Measurements from ENCODE around the gene RGL3. TPM values are rescaled to one million over a fixed set of nuclear protein-coding genes. Genes with fewer than 3 reads are reported as not detected.

Gene RGL3
- total RNA-seq, 1 experiment from 2014 or later: 100 TPM

- H3K9me2 ChIP-seq (ENCODE audit: insufficient read depth): no peaks in the 10 kb centered on the region
- BruUV-seq (replicated peaks): no TSS peak
- CTCF ChIA-PET: interaction anchor here (0.6 kb wide), 2 partner anchors 34 to 202 kb away, joined by 5 to 15 read pairs; no protein-coding TSS in a partner anchor
- no peak overlapping the region for H3K27ac ChIP-seq
- no peak overlapping the region for H3K4me3 ChIP-seq
- no peaks in the 10 kb centered on the region for H4K20me1 ChIP-seq (ENCODE audit: insufficient read depth)
- no peak for TF ChIP-seq EZH2 (IDR thresholded peaks at IDR 0.05; ENCODE audit: low read depth)
- TF ChIP-seq, protein P1, sequence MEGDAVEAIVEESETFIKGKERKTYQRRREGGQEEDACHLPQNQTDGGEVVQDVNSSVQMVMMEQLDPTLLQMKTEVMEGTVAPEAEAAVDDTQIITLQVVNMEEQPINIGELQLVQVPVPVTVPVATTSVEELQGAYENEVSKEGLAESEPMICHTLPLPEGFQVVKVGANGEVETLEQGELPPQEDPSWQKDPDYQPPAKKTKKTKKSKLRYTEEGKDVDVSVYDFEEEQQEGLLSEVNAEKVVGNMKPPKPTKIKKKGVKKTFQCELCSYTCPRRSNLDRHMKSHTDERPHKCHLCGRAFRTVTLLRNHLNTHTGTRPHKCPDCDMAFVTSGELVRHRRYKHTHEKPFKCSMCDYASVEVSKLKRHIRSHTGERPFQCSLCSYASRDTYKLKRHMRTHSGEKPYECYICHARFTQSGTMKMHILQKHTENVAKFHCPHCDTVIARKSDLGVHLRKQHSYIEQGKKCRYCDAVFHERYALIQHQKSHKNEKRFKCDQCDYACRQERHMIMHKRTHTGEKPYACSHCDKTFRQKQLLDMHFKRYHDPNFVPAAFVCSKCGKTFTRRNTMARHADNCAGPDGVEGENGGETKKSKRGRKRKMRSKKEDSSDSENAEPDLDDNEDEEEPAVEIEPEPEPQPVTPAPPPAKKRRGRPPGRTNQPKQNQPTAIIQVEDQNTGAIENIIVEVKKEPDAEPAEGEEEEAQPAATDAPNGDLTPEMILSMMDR (conservative IDR thresholded peaks at IDR 0.05): no peak
- H2AFZ ChIP-seq: no peak overlapping the region
- intact Hi-C loops (cut with micrococcal nuclease; ENCODE audit: unreplicated experiment): no loop called here
- H3K4me2 ChIP-seq: no peak overlapping the region
- no peaks in the 10 kb centered on the region for H3K79me2 ChIP-seq (ENCODE audit: low read depth)
- no peak for DNase-seq
- H3K27me3 ChIP-seq (ENCODE audit: insufficient read depth, low read depth): no peaks in the 10 kb centered on the region
- no peaks in the 10 kb centered on the region for H3K36me3 ChIP-seq (ENCODE audit: low read depth)
- POLR2A ChIA-PET (ENCODE audit: unreplicated experiment): no interaction called here
- no peaks in the 10 kb centered on the region for H3K9me3 ChIP-seq (ENCODE audit: insufficient read depth, low read depth)
- peaks cover 18% of the 10 kb centered on the region for H3K4me1 ChIP-seq (replicated peaks; ENCODE audit: insufficient read depth)
- peaks cover 16% of the 10 kb centered on the region; the same call in 1 of the 2 replicates for H3F3A ChIP-seq (ENCODE audit: insufficient read depth, low read depth)
Observed at GRCh38 chr19:11387162-11388034, 31.7 kb downstream of the RGL3 start.

DNA sequence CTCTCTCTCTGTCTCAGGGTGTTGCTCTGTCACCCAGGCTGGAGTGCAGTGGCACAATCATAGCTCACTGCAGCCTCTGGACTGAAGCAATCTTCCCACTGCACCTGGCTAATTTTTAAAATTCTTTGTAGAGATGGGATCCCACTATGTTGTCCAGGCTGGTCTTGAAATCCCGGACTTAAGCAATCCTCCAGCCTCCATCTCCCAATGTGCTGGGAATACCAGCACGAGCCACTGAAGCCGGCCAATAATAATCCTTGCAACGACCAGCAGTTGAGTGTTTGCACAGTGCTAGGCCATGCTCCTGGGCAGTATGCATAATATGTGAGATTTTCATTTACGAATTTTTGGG is 34.4 kb downstream of the RGL3 start:
- H3K36me3 ChIP-seq (ENCODE audit: low read depth): no peaks in the 10 kb centered on the region
- no peak overlapping the region for H2AFZ ChIP-seq
- H3K9me3 ChIP-seq (ENCODE audit: insufficient read depth, low read depth): no peaks in the 10 kb centered on the region
- H3K4me3 ChIP-seq: no peak overlapping the region
- BruUV-seq (replicated peaks): no TSS peak
- peak overlapping the region; percentile 87 for H3K4me2 ChIP-seq
- H3K79me2 ChIP-seq (ENCODE audit: low read depth): no peaks in the 10 kb centered on the region
- H4K20me1 ChIP-seq (ENCODE audit: insufficient read depth): no peaks in the 10 kb centered on the region
- POLR2A ChIA-PET (ENCODE audit: unreplicated experiment): interaction anchor here (0.6 kb wide), 1 partner anchor 88 kb away, joined by 5 read pairs; no protein-coding TSS in a partner anchor
- CTCF ChIA-PET: interaction anchor here (0.6 to 1.2 kb wide), 2 partner anchors 119 to 171 kb away, joined by 3 to 7 read pairs; no protein-coding TSS in a partner anchor
- intact Hi-C loops (cut with micrococcal nuclease; ENCODE audit: unreplicated experiment): loop anchor here (5.0 kb wide), 1 partner anchor 93 kb away; no protein-coding TSS in a partner anchor
- H3K4me1 ChIP-seq (replicated peaks; ENCODE audit: insufficient read depth): peaks cover 28% of the 10 kb centered on the region
- H3K9me2 ChIP-seq (ENCODE audit: insufficient read depth): no peaks in the 10 kb centered on the region
- H3K27ac ChIP-seq: no peak overlapping the region
- TF ChIP-seq, protein P1 (conservative IDR thresholded peaks at IDR 0.05): no peak
- TF ChIP-seq EZH2 (IDR thresholded peaks at IDR 0.05; ENCODE audit: low read depth): no peak
- H3K27me3 ChIP-seq (ENCODE audit: insufficient read depth, low read depth): no peaks in the 10 kb centered on the region
- peaks cover 19% of the 10 kb centered on the region; the same call in 1 of the 2 replicates for H3F3A ChIP-seq (ENCODE audit: insufficient read depth, low read depth)
- no peak for DNase-seq

DNA sequence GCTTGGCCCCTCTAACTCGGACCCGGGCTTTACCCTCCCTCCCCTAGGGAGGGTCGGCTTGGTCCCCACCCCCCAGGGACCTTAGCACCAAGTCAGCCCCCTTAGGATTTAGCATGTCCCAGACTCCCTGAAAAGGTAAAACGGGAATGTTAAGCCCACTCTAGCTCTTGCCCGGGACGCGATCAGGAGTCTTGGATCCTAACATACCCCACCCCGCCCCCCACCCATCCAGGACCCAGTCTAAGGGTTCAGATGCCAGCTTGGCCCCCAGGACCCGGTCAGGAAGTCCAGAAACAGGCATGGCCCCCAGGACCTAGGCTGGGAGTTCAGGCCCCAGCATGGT is 35.4 kb downstream of the RGL3 start:
- no peak for DNase-seq
- peak overlapping the region; percentile 59 for H3K4me3 ChIP-seq
- H3K9me3 ChIP-seq (ENCODE audit: insufficient read depth, low read depth): no peaks in the 10 kb centered on the region
- H3K4me1 ChIP-seq (replicated peaks; ENCODE audit: insufficient read depth): peaks cover 39% of the 10 kb centered on the region
- TF ChIP-seq EZH2 (IDR thresholded peaks at IDR 0.05; ENCODE audit: low read depth): no peak
- TF ChIP-seq, protein P1 (conservative IDR thresholded peaks at IDR 0.05): no peak
- no peaks in the 10 kb centered on the region for H3K9me2 ChIP-seq (ENCODE audit: insufficient read depth)
- no peaks in the 10 kb centered on the region for H3K36me3 ChIP-seq (ENCODE audit: low read depth)
- peaks cover 28% of the 10 kb centered on the region for H3F3A ChIP-seq (ENCODE audit: insufficient read depth, low read depth)
- ChIA-PET POLR2A (ENCODE audit: unreplicated experiment) (interaction anchor here (0.6 kb wide), 1 partner anchor 90 kb away, joined by 5 read pairs; no protein-coding TSS in a partner anchor), CTCF (interaction anchor here (0.6 to 1.8 kb wide), 6 partner anchors 9 to 118 kb away, joined by 3 to 7 read pairs (median 7); partner anchors contain the start of genes ODAD3, PRKCSH and SWSAP1)
- H3K79me2 ChIP-seq (ENCODE audit: low read depth): no peaks in the 10 kb centered on the region
- H4K20me1 ChIP-seq (ENCODE audit: insufficient read depth): no peaks in the 10 kb centered on the region
- BruUV-seq (replicated peaks): no TSS peak
- intact Hi-C loops (cut with micrococcal nuclease; ENCODE audit: unreplicated experiment): loop anchor here (1.0 to 5.0 kb wide), 2 partner anchors 39 to 94 kb away; no protein-coding TSS in a partner anchor
- H3K27ac ChIP-seq: no peak overlapping the region
- H3K27me3 ChIP-seq (ENCODE audit: insufficient read depth, low read depth): no peaks in the 10 kb centered on the region
- H3K4me2 ChIP-seq: peak overlapping the region; percentile 87
- H2AFZ ChIP-seq: peak overlapping the region; percentile 70

Data from PC-9 (cell line).